Right ventricle myocardium superior (tissue), 1 donor: ENCODE measurements around the gene PHACTR2. TPM values are rescaled to one million over a fixed set of nuclear protein-coding genes. Genes with fewer than 3 reads are reported as not detected.
"Not testable (repeated sequence)": the region's sequence is repeated elsewhere in the genome, so short reads cannot be mapped to it uniquely, and the experiment has no call there.

Experiments
- ATAC-seq: fragments of 200-7000 bp; cut with Tn5 transposase; one replicate; pipeline ENCODE4 v1.9.1; 2020; ENCODE audit warnings: mild to moderate bottlenecking; ENCODE audit not compliant: poor library complexity
- DNase-seq: peaks from one replicate; pipeline ENCODE4 v3.0.0-alpha.2; 2020
- intact Hi-C: fragments of 100-400 bp; cut with DNase I; formaldehyde crosslinking; loops from one replicate; pipeline ENCODE4 v1.11.2; 2022
- total RNA-seq: library from RNA; stranded (reverse); fragmentation: NEBNext Ultra II Directional; extraction: Animal tissue kit (Norgen Biotek cat#: 25700); gene quantifications from one replicate; pipeline ENCODE4 v1.2.1, GENCODE V29; 2021
- donor health status: DM: no; HTN: yes; CAD: no; lungs with severe emphysema.

Gene PHACTR2
- total RNA-seq, 1 donor from 2014 or later = 70.0 TPM

DNA sequence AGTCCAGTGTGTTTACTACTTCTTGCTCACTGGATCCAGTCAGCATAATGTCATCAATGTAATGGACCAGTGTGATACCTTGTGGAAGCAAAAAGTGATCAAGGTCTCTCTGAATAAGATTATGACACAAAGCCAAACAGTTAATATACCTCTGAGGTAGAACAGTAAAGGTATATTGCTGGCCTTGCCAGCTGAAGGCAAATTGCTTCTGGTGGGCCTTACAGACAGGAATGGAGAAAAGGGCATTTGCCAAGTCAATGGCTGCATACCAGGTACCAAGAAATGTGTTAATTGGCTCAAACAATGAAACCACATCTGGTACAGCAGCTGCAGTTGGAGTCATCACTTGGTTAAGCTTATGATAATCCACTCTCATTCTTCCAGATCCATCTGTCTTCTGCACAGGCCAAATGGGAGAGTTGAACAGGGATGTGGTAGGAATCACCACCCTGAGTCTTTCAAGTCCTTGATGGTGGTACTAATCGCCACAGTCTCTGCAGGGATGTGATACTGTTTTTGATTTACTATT, 193.5 kb downstream of the PHACTR2 start:
- intact Hi-C loops, ATAC-seq, DNase-seq: not testable (repeated sequence)

GRCh38 chr6:143872201-143872600, 194.4 kb downstream of the PHACTR2 start:
- intact Hi-C loops = no loop called here
- ATAC-seq = no peak
- no peak for DNase-seq

- ATAC-seq, DNase-seq, intact Hi-C loops: not testable (repeated sequence)
Measured at GRCh38 chr6:143873600-143873999, 195.8 kb downstream of the PHACTR2 start.

- ATAC-seq, intact Hi-C loops, DNase-seq: not testable (repeated sequence)
Measured at GRCh38 chr6:143874503-143874902, 196.7 kb downstream of the PHACTR2 start.

DNA sequence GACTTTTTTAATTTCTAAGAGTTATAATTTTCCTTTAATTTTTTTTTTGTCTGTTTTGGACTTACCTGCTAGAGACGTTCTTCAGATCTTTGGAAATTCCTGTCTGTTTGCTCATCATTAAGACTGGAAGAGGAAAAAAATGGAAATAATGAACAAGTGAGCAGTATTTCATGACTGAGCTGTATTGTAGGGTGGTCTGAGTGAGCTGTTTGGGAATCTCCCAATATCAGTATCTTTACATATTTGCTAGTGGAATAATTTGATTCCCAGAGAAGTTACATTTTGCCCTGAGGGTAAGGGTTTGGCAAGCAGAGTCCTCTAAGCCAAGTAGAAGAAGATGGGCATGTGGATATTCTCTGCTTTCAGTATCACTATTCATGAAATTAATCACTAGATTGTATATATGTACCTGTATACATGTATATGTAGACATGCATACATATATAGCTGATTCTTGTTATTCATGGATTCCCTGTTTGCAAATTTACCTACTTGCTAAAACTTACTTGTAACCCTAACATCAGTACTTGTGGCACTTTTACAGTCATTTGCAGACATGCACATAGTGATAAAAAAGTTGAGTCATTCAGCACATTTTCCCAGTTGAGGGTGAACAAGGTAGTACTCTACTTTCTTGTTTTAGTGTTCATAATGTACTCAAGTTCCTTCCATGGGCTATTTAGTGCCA, 200.0 kb downstream of the PHACTR2 start:
- intact Hi-C loops = no loop called here
- ATAC-seq = no peak
- no peak for DNase-seq

GRCh38 chr6:143878272-143878760, 200.6 kb downstream of the PHACTR2 start:
- DNase-seq (no peak), ATAC-seq (no peak)
- intact Hi-C loops = no loop called here

DNA sequence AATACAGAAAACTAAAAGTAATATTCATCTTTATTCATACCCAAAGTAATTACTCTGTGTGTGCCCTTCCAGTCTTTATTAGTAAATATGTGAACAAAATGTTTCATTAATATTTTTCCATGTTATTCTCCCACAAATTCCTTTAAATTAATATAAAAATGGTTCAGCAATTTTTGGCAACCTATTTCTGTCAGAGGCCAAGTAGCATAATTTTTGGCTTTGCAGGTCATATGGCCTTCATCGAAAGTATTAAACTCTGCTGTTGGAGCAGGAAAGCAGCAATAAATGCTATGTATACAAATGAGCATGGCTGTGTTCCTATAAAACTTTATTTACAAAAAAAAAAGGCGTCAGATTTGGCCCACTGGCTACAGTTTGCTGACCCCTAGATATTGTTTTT, 202.6 kb downstream of the PHACTR2 start:
- intact Hi-C loops = no loop called here
- no peak for DNase-seq
- ATAC-seq = no peak

Other genes with a start within 250 kb of the PHACTR2 start
- 1.4 TPM for gene ADAT2, start 227.3 kb upstream of the PHACTR2 start, total RNA-seq
- 17.9 TPM for gene PEX3, start 227.2 kb upstream of the PHACTR2 start, total RNA-seq
- gene FUCA2, start 166.2 kb upstream of the PHACTR2 start, total RNA-seq = 38.8 TPM
- gene LTV1, start 165.4 kb downstream of the PHACTR2 start, total RNA-seq = 12.2 TPM
- gene ZC2HC1B, start 186.5 kb downstream of the PHACTR2 start, total RNA-seq = not detected